GM12892 (cell line): Measurements from ENCODE around the gene CAMTA1.

Source experiments
- POLR2A ChIP-seq: IDR thresholded peaks from 2 replicates; pipeline ENCODE4 v1.6.1; 2011; ENCODE audit warnings: low read depth, low read length, control low read depth
- POLR2AphosphoS5 ChIP-seq: IDR thresholded peaks from 2 replicates; pipeline ENCODE4 v1.6.1; 2011; ENCODE audit warnings: low read depth, low read length, control low read depth

GRCh38 chr1:7341145-7341905 lies 556.1 kb downstream of the CAMTA1 start:
- TF ChIP-seq POLR2AphosphoS5 (no peak), POLR2A (no peak)
